ENCODE data around the gene PHF20.
"Not testable (repeated sequence)": the region's sequence is repeated elsewhere in the genome, so short reads cannot be mapped to it uniquely, and the experiment has no call there.

Gene PHF20

DNA sequence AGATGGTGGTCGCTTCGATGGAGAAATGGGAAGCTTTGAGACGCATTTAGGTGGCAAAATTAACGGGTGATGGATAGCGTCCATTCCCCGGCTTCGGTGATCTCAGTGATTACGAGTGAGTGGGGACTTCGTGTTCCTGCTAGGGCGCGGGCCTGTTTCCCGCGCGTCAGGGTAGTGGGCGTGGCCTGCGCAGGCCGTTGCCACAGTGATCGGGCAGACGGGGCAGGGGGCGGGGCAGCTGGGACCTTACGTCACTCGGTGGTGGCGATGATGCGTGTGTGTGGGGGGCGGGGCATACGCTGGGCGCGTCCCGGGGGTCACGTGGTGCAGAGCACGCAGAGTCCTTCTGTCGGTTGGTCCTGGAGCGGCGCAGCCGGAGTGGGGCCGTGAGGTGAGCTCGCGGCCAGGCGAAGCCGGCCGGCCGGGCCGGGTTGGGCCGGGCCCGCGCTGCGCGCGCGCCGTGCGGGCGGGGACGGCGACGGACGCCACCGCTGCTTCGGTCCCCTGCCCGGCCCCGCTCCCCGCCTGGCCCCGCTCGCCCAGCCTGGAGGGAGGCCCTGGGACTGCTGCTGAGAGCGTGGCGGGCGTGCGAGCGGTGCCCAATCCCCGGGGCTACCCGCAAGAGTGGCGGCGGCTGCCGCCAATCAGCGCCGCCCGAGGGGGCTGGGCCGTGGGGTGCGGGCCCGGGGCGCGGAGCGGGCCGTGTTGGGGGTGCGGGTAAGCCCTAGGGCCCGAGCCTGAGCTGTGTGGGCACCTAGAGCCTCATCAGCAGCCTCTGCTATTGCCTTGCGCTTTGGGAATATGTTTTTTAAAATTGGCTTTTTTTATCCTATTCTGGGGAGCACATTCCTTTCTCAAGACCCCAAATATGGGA lies at the start of gene PHF20:
PHF20 (plus strand) TSS at position 327 of the 874 bp plus-strand sequence. CDS start 29,508 bp downstream, outside the sequence.
- DNase-seq, result peak; percentile 68

DNA sequence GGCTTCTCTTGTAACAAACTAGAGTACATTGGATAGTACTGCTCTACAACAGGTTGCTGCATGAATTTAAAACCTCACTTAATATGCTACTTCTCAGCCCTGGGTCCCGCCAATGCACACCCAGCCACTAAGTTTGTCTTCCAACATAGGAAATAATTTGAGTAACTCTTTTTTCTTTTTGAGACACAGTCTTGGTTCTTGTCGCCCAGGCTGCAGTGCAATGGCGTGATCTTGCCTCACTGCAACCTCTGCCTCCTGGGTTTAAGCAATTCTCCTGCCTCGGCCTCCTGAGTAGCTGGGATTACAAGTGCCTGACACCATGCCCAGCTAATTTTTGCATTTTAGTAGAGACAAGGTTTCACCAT lies 48.6 kb upstream of the PHF20 start:
- not testable (repeated sequence) for DNase-seq

DNA sequence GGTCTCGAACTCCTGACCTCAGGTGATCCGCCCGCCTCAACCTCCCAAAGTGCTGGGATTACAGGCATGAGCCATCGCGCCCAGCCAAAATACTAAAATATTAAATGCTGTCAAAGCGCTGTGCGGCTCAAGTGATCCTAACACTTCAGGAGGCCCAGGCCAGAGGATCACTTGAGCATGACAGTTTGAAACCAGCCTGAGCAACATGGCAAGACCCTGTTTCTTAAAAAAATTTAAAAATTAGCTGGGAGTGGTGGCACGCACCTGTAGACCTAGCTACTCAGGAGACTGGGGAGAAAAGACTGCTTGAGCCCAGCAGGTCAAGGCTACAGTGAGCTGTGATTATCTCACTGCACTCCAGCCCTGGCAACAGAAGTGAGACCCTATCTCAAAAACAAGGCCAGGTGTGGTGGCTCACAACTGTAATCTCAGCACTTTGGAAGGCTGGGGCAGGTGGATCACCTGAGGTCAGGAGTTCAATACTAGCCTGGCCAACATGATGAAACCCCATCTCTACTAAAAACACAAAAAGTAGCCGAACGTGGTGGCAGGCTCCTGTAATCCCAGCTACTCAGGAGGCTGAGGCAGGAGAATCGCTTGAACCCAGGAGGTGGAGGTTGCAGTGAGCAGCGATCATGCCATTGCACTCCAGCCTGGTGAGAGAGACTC lies 48.0 kb upstream of the PHF20 start:
- DNase-seq, result not testable (repeated sequence)

GRCh38 chr20:35724321-35725230 lies 47.2 kb upstream of the PHF20 start:
- DNase-seq, result no peak

DNA sequence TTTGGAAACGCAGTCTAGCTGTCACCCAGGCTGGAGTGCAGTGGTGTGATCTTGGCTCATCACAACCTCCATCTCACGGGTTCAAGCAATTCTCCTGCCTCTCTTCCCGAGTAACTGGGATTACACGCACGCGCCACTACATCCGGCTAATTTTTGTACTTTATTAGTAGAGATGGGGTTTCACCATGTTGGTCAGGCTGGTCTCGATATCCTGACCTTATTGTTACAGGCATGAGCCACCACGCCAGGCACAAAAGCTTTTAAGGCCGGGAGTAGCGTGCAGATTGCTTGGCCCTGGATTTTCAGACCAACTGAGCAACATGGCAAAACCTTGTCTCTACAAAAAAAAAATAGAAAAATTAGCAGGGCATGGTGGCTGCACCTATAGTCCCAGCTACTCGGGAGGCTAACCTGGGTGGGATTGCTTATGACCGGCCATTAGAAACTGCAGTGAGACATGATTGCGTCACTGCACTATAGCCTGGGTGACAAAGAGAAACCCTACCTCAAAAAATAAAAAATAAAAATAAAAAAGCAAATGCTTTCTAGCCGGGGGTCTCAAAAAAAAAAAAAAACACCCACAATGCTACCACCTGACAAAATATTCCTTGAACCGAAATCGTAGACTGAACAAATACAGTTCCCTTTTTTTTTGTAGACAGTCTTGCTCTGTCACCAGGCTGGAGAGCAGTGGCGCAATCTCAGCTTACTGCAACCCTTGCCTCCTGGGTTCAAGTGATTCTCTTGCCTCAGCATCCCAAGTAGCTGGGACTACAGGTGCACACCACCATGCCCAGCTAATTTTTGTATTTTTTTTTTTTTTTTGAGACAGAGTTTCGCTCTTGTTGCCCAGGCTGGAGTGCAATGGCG lies 44.7 kb upstream of the PHF20 start:
- DNase-seq, result no peak

DNA sequence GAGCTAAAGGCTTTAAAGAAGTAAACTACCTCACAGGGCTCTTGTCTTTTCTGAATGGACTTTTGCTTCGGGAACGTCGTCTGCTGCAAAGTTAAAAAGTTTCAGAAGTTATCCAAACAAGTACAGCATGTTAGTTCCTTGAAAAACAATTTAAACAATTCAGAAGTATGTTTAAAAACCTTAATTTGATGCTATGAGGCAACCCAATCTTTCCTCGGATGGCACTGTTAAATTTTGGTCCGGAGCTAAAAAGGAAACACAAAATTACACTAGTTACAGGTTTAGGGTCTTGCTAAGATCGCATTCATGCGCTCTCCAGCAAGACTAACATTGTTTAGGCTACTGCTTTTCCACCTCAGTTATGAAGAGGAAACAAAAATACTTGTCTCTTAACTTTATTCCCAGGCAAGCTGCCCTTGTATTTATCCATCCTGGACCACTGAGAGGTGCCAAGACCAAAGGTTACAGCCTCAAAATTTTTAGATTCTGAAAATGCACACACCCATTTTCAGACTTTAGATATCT lies 42.5 kb upstream of the PHF20 start:
- no peak for DNase-seq

- DNase-seq, result no peak
Measured at GRCh38 chr20:35729836-35730582, 41.8 kb upstream of the PHF20 start.

DNA sequence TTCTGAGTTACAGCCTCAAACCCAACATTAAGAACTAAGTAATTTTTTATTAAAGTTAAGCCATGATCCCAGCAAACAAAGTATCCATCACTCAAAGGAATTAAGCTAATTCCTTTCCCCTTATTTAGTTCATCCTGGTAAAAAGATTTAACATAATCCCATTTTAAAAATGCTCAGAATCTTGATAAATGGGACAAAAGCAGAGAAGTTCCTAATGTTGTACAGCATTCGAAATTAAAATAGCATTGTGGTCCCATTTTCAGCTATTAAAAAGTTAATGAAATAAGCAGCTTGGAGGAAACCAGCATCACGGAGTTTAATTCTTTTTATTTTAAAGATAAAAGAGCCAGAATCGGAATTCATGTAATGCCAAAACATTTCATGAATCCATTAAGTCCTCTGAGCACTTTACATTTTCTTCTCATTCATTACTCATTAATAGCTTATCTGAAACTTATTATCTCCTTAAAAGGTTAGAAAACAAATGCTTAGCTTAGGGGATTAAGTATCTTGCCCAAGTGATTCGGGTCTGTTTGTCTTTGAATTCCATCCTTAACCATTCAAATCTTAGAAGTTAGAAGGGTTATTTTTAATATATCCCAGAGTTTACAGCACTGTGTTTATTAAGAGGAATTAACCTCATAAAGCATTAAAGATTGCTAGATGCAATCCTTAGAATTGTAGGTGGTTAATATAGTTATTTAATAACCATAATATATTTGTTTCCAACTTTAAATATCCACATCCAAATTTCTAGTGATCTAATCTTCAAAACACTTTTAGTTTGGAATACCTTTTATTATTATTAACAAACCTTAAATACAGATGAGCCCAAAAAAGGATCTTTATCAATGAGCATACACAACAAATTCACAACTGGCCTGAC lies 41.0 kb upstream of the PHF20 start:
- DNase-seq, result no peak

- DNase-seq, result no peak
Measured at GRCh38 chr20:35731469-35731788, 40.4 kb upstream of the PHF20 start.

DNA sequence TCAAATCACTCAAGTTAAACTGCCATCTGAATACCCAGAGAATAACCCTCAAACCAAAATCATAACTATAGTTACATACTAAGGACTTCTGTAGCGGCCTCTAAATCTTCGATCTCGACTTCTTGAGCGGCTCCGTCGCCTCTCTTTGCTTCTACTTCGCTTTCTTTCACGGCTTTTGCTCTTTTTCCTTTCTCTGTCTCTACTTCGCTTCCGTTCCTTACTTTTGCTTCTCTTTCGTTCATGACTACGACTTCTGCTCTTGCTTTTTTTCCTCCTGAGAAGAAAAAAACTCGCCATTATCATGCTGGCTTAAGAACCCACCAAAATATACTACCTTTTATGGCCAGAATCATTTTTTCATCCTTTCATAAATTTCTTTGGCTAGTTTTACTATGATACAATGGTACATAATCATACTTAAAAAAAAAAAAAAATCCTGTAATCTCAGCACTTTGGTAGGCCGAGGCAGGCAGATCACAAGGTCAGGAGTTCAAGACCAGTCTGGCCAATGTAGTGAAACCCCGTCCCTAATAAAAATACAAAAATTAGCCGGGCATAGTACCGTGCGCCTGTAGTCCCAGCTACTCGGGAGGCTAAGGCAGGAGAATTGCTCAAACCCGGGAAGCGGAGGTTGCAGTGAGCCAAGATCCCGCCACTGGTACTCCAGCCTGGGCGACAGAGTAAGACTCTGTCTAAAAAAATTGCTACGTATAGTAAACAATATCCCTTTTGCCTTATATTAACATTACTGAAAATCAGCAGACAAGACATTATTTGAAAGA lies 39.8 kb upstream of the PHF20 start:
- no peak for DNase-seq

DNA sequence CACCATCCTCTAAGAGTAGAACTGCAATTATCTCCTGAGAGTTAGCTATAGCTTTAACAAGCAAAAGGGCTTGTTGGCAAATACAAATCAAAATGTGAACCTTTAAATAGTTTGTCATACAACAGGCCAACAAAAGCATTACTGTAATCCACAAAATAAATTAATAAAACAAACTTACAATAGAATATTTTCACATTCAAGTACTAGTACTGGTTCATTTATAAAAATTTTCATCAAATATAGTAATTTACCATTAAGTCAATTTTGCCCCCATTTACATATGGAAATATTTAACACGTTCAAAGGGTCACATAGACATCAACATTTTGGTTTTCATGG lies 39.2 kb upstream of the PHF20 start:
- no peak for DNase-seq

DNA sequence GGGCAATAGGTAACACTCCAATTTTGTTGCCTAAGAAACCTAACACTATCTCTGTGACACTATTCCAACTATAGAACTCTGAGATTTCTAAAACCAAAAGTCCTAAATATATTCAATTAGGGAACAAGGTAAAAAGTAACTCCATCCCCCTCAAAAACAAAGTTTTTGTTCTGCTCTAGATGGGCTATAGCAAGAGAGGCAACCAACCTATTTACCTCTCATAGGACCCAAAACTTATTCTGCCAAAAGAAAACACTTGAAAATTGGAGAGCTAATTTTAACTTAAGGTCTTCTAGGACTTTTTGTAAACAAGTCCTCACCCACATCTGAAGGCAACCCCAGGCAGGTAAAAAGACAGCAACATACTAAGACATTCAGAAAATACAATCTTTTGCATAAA lies 37.4 kb upstream of the PHF20 start:
- no peak for DNase-seq

- no peak for DNase-seq
Measured at GRCh38 chr20:35734777-35735649, 36.8 kb upstream of the PHF20 start.

GRCh38 chr20:35735826-35736470 lies 35.9 kb upstream of the PHF20 start:
- DNase-seq, result no peak

DNA sequence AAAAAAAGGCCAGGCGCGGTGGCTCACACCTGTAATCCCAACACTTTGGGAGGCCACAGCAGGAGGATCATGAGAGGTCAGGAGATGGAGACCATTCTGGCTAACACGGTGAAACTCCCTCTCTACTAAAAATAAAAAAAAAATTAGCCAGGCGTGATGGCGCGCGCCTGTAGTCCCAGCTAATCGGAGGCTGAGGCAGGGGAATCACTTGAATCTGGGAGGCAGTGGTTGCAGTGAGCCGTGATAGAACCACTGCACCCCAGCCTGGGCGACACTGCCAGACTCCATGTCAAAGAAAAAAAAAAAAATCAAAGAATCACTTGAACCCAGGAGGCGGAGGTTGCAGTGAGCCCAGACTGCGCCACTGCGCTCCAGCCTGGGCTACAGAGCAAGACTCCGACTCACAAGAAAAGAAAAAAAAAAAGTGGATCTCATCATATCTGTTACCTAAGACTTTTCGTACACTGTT lies 33.9 kb upstream of the PHF20 start:
- DNase-seq, result no peak

- DNase-seq, result no peak
Measured at GRCh38 chr20:35738410-35739179, 33.2 kb upstream of the PHF20 start.
